Measurements from ENCODE around the gene VAMP3.

VAMP3 gene

GRCh38 chr1:7826363-7826762 lies 55.3 kb downstream of the VAMP3 start:
- H3K4me3 ChIP-seq (ENCODE audit: low read length): peak overlapping the region; percentile 5; the same call in 1 of the 2 replicates
- TF ChIP-seq CTCF (conservative IDR thresholded peaks at IDR 0.05; ENCODE audit: low read length): no peak
- DNase-seq (ENCODE audit: low read depth): no peak

- TF ChIP-seq CTCF (conservative IDR thresholded peaks at IDR 0.05; ENCODE audit: low read length): no peak
- H3K4me3 ChIP-seq (ENCODE audit: low read length): peak overlapping the region; percentile 45
- DNase-seq (ENCODE audit: low read depth): peak; percentile 6
Measured at GRCh38 chr1:7827126-7827955, 56.2 kb downstream of the VAMP3 start.

Measured in AG10803 (cell line).